Endothelial cell of umbilical vein (primary cell): ENCODE measurements around the gene GRK4. TPM values are rescaled to one million over a fixed set of nuclear protein-coding genes. Genes with fewer than 3 reads are reported as not detected.
"Not testable (repeated sequence)": the region's sequence is repeated elsewhere in the genome, so short reads cannot be mapped to it uniquely, and the experiment has no call there.

Source experiments
- BruUV-seq: library from RNA; stranded (reverse); fragments of 400-500 nt; replicated peaks from 2 replicates; lab custom pipeline; 2021; lab: Mats Ljungman, UMichigan
- CTCF ChIA-PET: fragments of 300-600, 350-600 bp; sonication (Branson Sonifier 250); formaldehyde crosslinking; loops from one replicate; lab custom pipeline; 2021; ENCODE audit warnings: antibody characterized with exemption, inconsistent platforms; lab: Charles Lee
- POLR2A ChIA-PET: fragments of 300-600, 350-600 bp; sonication (Branson Sonifier 250); formaldehyde crosslinking; loops from one replicate; lab custom pipeline; 2021; ENCODE audit warnings: antibody characterized with exemption, inconsistent platforms; lab: Charles Lee
- DNase-seq: peaks from one replicate; pipeline ENCODE4 v3.0.0-alpha.2; 2011; ENCODE audit warnings: low read depth, low spot score
- FAIRE-seq: peaks from 2 replicates; lab custom pipeline; 2011; peaks lifted over from hg19 to GRCh38; lab: Jason Lieb, UNC
- H2AFZ ChIP-seq: 2 replicates; pipeline ENCODE4 v1.6.0; 2012; ENCODE audit warnings: low read depth, low read length, control low read depth, inconsistent platforms
- H3K27ac ChIP-seq: 2 replicates; pipeline ENCODE4 v1.5.1; 2011; ENCODE audit warnings: low read depth, mild to moderate bottlenecking, control low read depth, low read length, moderate library complexity; ENCODE audit not compliant: insufficient read depth
- H3K27me3 ChIP-seq, 2 experiments: 2 replicates each; pipeline versions ENCODE4 v1.6.0 to v1.6.1; 2011; ENCODE audit warnings: low read length in 2 of 2, mixed read lengths in 1 of 2; ENCODE audit not compliant: control insufficient read depth in 2 of 2, insufficient read depth in 2 of 2
- H3K36me3 ChIP-seq, 2 experiments: 2 replicates in 1 of 2; 3 replicates in 1 of 2; pipeline ENCODE4 v1.5.1; 2011; ENCODE audit warnings: low read length in 2 of 2, mild to moderate bottlenecking in 1 of 2, moderate library complexity in 1 of 2; ENCODE audit not compliant: control insufficient read depth in 2 of 2, insufficient read depth in 2 of 2; ENCODE audit errors: extremely low read depth in 1 of 2
- H3K4me1 ChIP-seq: 3 replicates; pipeline ENCODE4 v1.5.1; 2011; ENCODE audit warnings: mild to moderate bottlenecking, low read length; ENCODE audit not compliant: control insufficient read depth, insufficient read depth; ENCODE audit errors: extremely low read depth
- H3K4me2 ChIP-seq: 2 replicates; pipeline ENCODE4 v1.6.1; 2011; ENCODE audit warnings: low read length, control low read depth, mixed read lengths; ENCODE audit not compliant: insufficient read depth
- H3K4me3 ChIP-seq, 3 experiments: fragments of 200-600 bp in 1 of 3; sonication (generic), shearing (Covaris generic) in 1 of 3; replicated peaks in 1 of 3; 2 replicates each; pipeline ENCODE4 v1.5.1; 2011 to 2016; ENCODE audit warnings: control low read depth in 3 of 3, low read length in 3 of 3, mild to moderate bottlenecking in 2 of 3, inconsistent platforms in 1 of 3, low read depth in 1 of 3, moderate library complexity in 1 of 3; ENCODE audit not compliant: insufficient read depth in 1 of 3
- H3K79me2 ChIP-seq: 2 replicates; pipeline ENCODE4 v1.6.0; 2012; ENCODE audit warnings: low read length, inconsistent platforms; ENCODE audit not compliant: control insufficient read depth, insufficient read depth
- H3K9ac ChIP-seq: replicated peaks from 2 replicates; pipeline ENCODE3; 2011; ENCODE audit warnings: low read length, control low read depth; ENCODE audit not compliant: insufficient read depth; ENCODE audit errors: extremely low read depth
- H3K9me1 ChIP-seq: replicated peaks from 3 replicates; pipeline ENCODE4 v1.6.0; 2011; ENCODE audit warnings: mild to moderate bottlenecking, low read length; ENCODE audit not compliant: control insufficient read depth, insufficient read depth; ENCODE audit errors: extremely low read depth
- H3K9me3 ChIP-seq: replicated peaks from 2 replicates; pipeline ENCODE4 v1.5.1; 2012; ENCODE audit warnings: low read length, inconsistent platforms; ENCODE audit not compliant: control insufficient read depth, insufficient read depth
- H4K20me1 ChIP-seq: replicated peaks from 2 replicates; pipeline ENCODE3; 2011; ENCODE audit warnings: mild to moderate bottlenecking, low read length; ENCODE audit not compliant: control insufficient read depth, insufficient read depth; ENCODE audit errors: extremely low read depth
- EZH2 ChIP-seq: IDR thresholded peaks from 2 replicates; pipeline ENCODE4 v1.6.1; 2012; ENCODE audit warnings: borderline replicate concordance, low read depth, mild to moderate bottlenecking, moderate library complexity, low read length, inconsistent platforms; ENCODE audit not compliant: severe bottlenecking
- FOS ChIP-seq: IDR thresholded peaks from 2 replicates; pipeline ENCODE4 v1.6.1; 2011; ENCODE audit warnings: mild to moderate bottlenecking, low read length, moderate library complexity, borderline replicate concordance; ENCODE audit not compliant: insufficient read depth
- GATA2 ChIP-seq: IDR thresholded peaks from 2 replicates; pipeline ENCODE4 v1.7.0; 2011; ENCODE audit warnings: low read depth, mild to moderate bottlenecking, moderate library complexity, mixed read lengths, low read length; ENCODE audit not compliant: insufficient read length, insufficient read depth
- JUN ChIP-seq: IDR thresholded peaks from 2 replicates; pipeline ENCODE4 v1.6.1; 2011; ENCODE audit warnings: borderline replicate concordance, low read depth; ENCODE audit not compliant: insufficient read length, insufficient read depth
- MAX ChIP-seq: IDR thresholded peaks from 2 replicates; pipeline ENCODE4 v1.6.1; 2011; ENCODE audit not compliant: insufficient read depth, insufficient read length
- MYC ChIP-seq: IDR thresholded peaks from one replicate; pipeline ENCODE4 v1.6.1; 2011; ENCODE audit warnings: mild to moderate bottlenecking, low read depth, low read length
- POLR2A ChIP-seq: IDR thresholded peaks from 2 replicates; pipeline ENCODE4 v1.6.1; 2012; ENCODE audit warnings: low read depth, mild to moderate bottlenecking, control low read depth, low read length
- POLR2AphosphoS5 ChIP-seq: IDR thresholded peaks from 2 replicates; pipeline ENCODE4 v1.6.1; 2012; ENCODE audit warnings: low read depth, mild to moderate bottlenecking, control low read depth, low read length, moderate library complexity; ENCODE audit not compliant: insufficient read depth
- dilution Hi-C: fragments of 300-500 bp; cut with MboI; formaldehyde crosslinking; loops from one replicate; pipeline ENCODE4 v1.15.0; 2019; ENCODE audit warnings: low sequenced_read_pairs; ENCODE audit not compliant: extremely low pct_ligation_motif_present
- intact Hi-C: fragments of 100-400 bp; cut with micrococcal nuclease; formaldehyde crosslinking; loops from one replicate; pipeline ENCODE4 v1.10.0; 2022
- polyA plus RNA-seq, 4 experiments: library from polyadenylated mRNA; depleted of rRNA in 3 of 4; stranded (reverse) in 3 of 4; unstranded in 1 of 4; fragments of >200 nt; gene quantifications; 2 replicates each; pipeline versions ENCODE4 v1.2.1 to v1.2.3, GENCODE V29; 2011 to 2012; ENCODE audit warnings: missing spikeins in 1 of 4
- total RNA-seq: library from RNA; stranded (reverse); gene quantifications from 2 replicates; pipeline ENCODE4 v1.2.3, GENCODE V29; 2021
- TF ChIP-seq, protein P1 (sequence below), 2 donors: IDR thresholded peaks; 1 replicate in 1 of 2; 2 replicates in 1 of 2; pipeline ENCODE4 v1.5.1; 2011; ENCODE audit warnings: low read length in 2 of 2, mild to moderate bottlenecking in 2 of 2, moderate library complexity in 2 of 2, control low read depth in 1 of 2, inconsistent platforms in 1 of 2, low read depth in 1 of 2; ENCODE audit not compliant: insufficient read depth in 1 of 2; ENCODE audit errors: extremely low read depth in 1 of 2

The GRK4 gene
- total and polyA plus RNA-seq, 2 donors (not counting 3 experiments of a cell fraction or from before 2014, with no cell fraction given): 3.1 to 6.3 TPM

GRCh38 chr4:2915789-2916188 lies 47.6 kb upstream of the GRK4 start:
- Histone ChIP-seq H3K4me1 (no peaks in the 10 kb centered on the region), H3K4me2 (no peak overlapping the region), H3K9me1 (no peaks in the 10 kb centered on the region), H3K9ac (no peak overlapping the region), H4K20me1 (no peaks in the 10 kb centered on the region), H3K4me3 (no peak overlapping the region), H3K36me3 (peaks cover 16 to 26% of the 10 kb centered on the region in 2 experiments), H3K27ac (no peak overlapping the region), H3K27me3 (no peaks in the 10 kb centered on the region), H3K79me2 (peaks cover 27% of the 10 kb centered on the region), H3K9me3 (no peaks in the 10 kb centered on the region), H2AFZ (no peak overlapping the region)
- FAIRE-seq: no peak
- intact Hi-C loops (no loop called here), dilution Hi-C loops (no loop called here)
- no TSS peak for BruUV-seq
- TF ChIP-seq POLR2A: no peak
- no peak for TF ChIP-seq MYC
- TF ChIP-seq JUN: no peak
- no peak for TF ChIP-seq GATA2
- no peak for TF ChIP-seq EZH2
- TF ChIP-seq MAX: no peak
- TF ChIP-seq, protein P1, sequence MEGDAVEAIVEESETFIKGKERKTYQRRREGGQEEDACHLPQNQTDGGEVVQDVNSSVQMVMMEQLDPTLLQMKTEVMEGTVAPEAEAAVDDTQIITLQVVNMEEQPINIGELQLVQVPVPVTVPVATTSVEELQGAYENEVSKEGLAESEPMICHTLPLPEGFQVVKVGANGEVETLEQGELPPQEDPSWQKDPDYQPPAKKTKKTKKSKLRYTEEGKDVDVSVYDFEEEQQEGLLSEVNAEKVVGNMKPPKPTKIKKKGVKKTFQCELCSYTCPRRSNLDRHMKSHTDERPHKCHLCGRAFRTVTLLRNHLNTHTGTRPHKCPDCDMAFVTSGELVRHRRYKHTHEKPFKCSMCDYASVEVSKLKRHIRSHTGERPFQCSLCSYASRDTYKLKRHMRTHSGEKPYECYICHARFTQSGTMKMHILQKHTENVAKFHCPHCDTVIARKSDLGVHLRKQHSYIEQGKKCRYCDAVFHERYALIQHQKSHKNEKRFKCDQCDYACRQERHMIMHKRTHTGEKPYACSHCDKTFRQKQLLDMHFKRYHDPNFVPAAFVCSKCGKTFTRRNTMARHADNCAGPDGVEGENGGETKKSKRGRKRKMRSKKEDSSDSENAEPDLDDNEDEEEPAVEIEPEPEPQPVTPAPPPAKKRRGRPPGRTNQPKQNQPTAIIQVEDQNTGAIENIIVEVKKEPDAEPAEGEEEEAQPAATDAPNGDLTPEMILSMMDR (IDR thresholded peaks at IDR 0.05; ENCODE audit: extremely low read depth in 1 of 2, insufficient read depth in 1 of 2, low read depth in 1 of 2, low read length in 2 of 2): no peak
- no peak for TF ChIP-seq FOS
- TF ChIP-seq POLR2AphosphoS5: no peak
- no peak for DNase-seq
- ChIA-PET CTCF (interaction anchor here (1.0 kb wide), 1 partner anchor 35 kb away, joined by 3 read pairs; no protein-coding TSS in a partner anchor), POLR2A (no interaction called here)

- H4K20me1 ChIP-seq, DNase-seq, H3K27me3 ChIP-seq, intact Hi-C loops, H3K4me2 ChIP-seq, H3K27ac ChIP-seq, dilution Hi-C loops, H3K9me3 ChIP-seq, H3K9ac ChIP-seq, FAIRE-seq, H3K4me3 ChIP-seq, H3K9me1 ChIP-seq, H2AFZ ChIP-seq, CTCF ChIA-PET, POLR2A ChIA-PET, H3K4me1 ChIP-seq, BruUV-seq: not testable (repeated sequence)
- Histone ChIP-seq H3K36me3 (peaks cover 15 to 20% of the 10 kb centered on the region in 2 experiments), H3K79me2 (peaks cover 27% of the 10 kb centered on the region)
Observed at GRCh38 chr4:2916696-2917095, 46.7 kb upstream of the GRK4 start.

- H3K27ac ChIP-seq, POLR2A ChIA-PET, H3K4me3 ChIP-seq, DNase-seq, dilution Hi-C loops, BruUV-seq, CTCF ChIA-PET, H4K20me1 ChIP-seq, H3K4me2 ChIP-seq, H3K4me1 ChIP-seq, intact Hi-C loops, H2AFZ ChIP-seq, H3K9ac ChIP-seq, H3K27me3 ChIP-seq, H3K9me1 ChIP-seq, H3K9me3 ChIP-seq, FAIRE-seq: not testable (repeated sequence)
- Histone ChIP-seq H3K79me2 (peaks cover 27% of the 10 kb centered on the region), H3K36me3 (peaks cover 8 to 19% of the 10 kb centered on the region in 2 experiments)
Observed at GRCh38 chr4:2918300-2918699, 45.1 kb upstream of the GRK4 start.
